CD4-positive, CD25-positive, alpha-beta regulatory T cell (primary cell): ENCODE results near the gene MOGAT2. TPM values are rescaled to one million over a fixed set of nuclear protein-coding genes. Genes with fewer than 3 reads are reported as not detected.

Source experiments
- ATAC-seq, 2 donors: fragments of 150-1000 bp; cut with Tn5 transposase; one replicate each; pipeline ENCODE4 v1.10.0; 2021; ENCODE audit warnings: low read depth in 2 of 2, moderate number of reproducible peaks in 2 of 2, moderate library complexity in 1 of 2
- DNase-seq, 3 donors: peaks; one replicate each; pipeline versions ENCODE4 v3.0.0 to v3.0.0-alpha.2; 2012 to 2022; ENCODE audit warnings: mixed read lengths in 1 of 3
- H3K27ac ChIP-seq: one replicate; pipeline ENCODE4 v1.7.0; 2013; ENCODE audit warnings: mild to moderate bottlenecking, low read length; ENCODE audit not compliant: insufficient read depth, poor library complexity, severe bottlenecking
- H3K27me3 ChIP-seq: one replicate; pipeline ENCODE4 v1.7.0; 2013; ENCODE audit warnings: low read length; ENCODE audit not compliant: control insufficient read depth, insufficient read depth
- H3K36me3 ChIP-seq: one replicate; pipeline ENCODE4 v1.7.0; 2013; ENCODE audit warnings: mild to moderate bottlenecking, low read length, moderate library complexity; ENCODE audit not compliant: control insufficient read depth, insufficient read depth
- H3K4me1 ChIP-seq: 2 replicates; pipeline ENCODE4 v1.7.0; 2013; ENCODE audit warnings: mild to moderate bottlenecking, low read length; ENCODE audit not compliant: insufficient read depth, control insufficient read depth, poor library complexity, severe bottlenecking
- H3K4me3 ChIP-seq: one replicate; pipeline ENCODE4 v1.7.0; 2013; ENCODE audit warnings: low read depth, mild to moderate bottlenecking, low read length, moderate library complexity
- H3K9me3 ChIP-seq, 2 experiments: 1 replicate in 1 of 2; 2 replicates in 1 of 2; pipeline ENCODE4 v1.7.0; 2013; ENCODE audit warnings: low read length in 2 of 2, mild to moderate bottlenecking in 1 of 2, moderate library complexity in 1 of 2; ENCODE audit not compliant: control insufficient read depth in 2 of 2
- H3K27ac Mint-ChIP-seq, 3 donors: one replicate each; pipeline ENCODE4 v1.8.0; 2020 to 2022; ENCODE audit warnings: mild to moderate bottlenecking in 3 of 3, mixed read lengths in 3 of 3, moderate library complexity in 2 of 3
- H3K27me3 Mint-ChIP-seq: one replicate; pipeline ENCODE4 v1.8.0; 2022; ENCODE audit warnings: mild to moderate bottlenecking, mixed read lengths
- H3K36me3 Mint-ChIP-seq: one replicate; pipeline ENCODE4 v1.8.0; 2020; ENCODE audit warnings: mixed read lengths
- H3K4me1 Mint-ChIP-seq, 4 donors: one replicate each; pipeline ENCODE4 v1.8.0; 2020 to 2022; ENCODE audit warnings: mixed read lengths in 4 of 4, mild to moderate bottlenecking in 1 of 4
- H3K4me3 Mint-ChIP-seq, 4 donors: one replicate each; pipeline ENCODE4 v1.8.0; 2020 to 2022; ENCODE audit warnings: mild to moderate bottlenecking in 4 of 4, mixed read lengths in 4 of 4, moderate library complexity in 3 of 4
- H3K9me3 Mint-ChIP-seq, 7 donors: one replicate each; pipeline ENCODE4 v1.8.0; 2020 to 2022; ENCODE audit warnings: mixed read lengths in 7 of 7, mild to moderate bottlenecking in 3 of 7, moderate library complexity in 2 of 7
- polyA plus RNA-seq, 4 donors: library from polyadenylated mRNA; unstranded; fragments of 300-500 nt; fragmentation: Illumina TruSeq; gene quantifications; one replicate each; pipeline ENCODE4 v1.2.3, GENCODE V29; 2021
- total RNA-seq: library from RNA; stranded (reverse); gene quantifications from one replicate; pipeline ENCODE4 v1.2.3, GENCODE V29; 2022

MOGAT2 gene
- total and polyA plus RNA-seq, 5 donors from 2014 or later: not detected

DNA sequence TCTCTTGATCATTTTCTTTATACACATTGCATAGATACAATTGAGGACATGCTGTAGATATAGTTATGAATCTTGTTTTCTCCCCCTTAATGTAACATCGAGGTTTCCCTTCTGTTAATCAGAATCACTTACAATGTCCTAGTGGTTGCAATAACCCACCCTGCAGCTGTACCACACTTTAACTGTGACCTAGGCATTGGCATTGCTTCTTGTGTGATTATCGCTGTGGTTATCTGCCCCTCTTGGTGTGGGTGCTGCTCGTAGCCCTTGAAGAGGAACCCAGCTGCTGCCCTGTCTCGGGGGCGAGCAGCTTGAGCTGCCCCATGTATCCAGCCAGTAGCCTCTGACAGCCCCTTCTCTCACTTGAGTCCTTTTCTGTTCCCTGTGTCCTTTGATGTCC lies 52.5 kb downstream of the MOGAT2 start:
- H3K4me3 Mint-ChIP-seq: peak overlapping the region; percentile 22 to 72 (median 59)
- H3K9me3 Mint-ChIP-seq: no peaks in the 10 kb centered on the region
- Histone ChIP-seq H3K27ac (no peak overlapping the region), H3K36me3 (no peaks in the 10 kb centered on the region), H3K4me3 (no peak overlapping the region), H3K4me1 (peaks cover 22% of the 10 kb centered on the region), H3K9me3 (no peaks in the 10 kb centered on the region), H3K27me3 (no peaks in the 10 kb centered on the region)
- H3K36me3 Mint-ChIP-seq: peaks cover 3% of the 10 kb centered on the region
- H3K27ac Mint-ChIP-seq: no peak overlapping the region
- DNase-seq (no peak), ATAC-seq (no peak)
- peaks cover 0 to 25% (median 12%) of the 10 kb centered on the region in 4 donors for H3K4me1 Mint-ChIP-seq
- peaks cover 20% of the 10 kb centered on the region for H3K27me3 Mint-ChIP-seq

DNA sequence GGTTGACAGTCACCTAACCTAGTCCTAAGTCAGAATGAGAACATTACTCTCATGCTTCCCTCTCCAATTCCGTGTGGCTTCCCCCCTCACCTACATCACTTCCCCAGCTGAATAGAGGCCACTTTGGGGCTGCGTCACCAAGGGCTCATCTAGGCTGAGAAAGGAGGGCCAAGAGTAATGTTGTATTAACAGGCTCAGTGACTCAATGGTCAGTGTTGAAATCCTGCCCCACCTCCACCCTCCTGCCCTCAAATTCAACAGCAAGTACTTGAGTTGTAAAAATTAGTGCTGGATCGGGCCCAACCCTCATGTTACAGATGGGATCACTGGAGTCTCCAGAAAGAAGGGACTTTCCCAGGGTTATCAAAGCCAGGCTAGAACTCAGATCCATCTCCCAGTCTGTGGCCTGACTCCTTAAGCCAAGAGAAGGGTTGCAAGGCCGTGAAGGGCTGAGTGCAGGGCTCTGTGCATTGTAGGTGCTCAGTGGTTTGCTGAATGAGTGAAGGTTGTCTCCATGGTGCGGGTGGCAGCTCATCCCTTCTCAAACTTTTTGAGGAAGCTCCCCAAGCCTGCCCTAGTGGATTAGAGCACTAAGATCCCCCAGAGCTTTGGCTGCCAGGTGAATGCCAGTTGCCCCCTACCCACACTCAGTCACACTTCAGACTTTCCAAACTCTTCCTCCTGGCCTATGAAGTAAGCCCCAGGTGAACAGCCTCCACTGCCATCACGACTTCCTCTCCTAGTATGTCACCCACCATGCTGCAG lies 54.2 kb downstream of the MOGAT2 start:
- no peaks in the 10 kb centered on the region for H3K9me3 ChIP-seq
- H3K27me3 ChIP-seq: no peaks in the 10 kb centered on the region
- Mint-ChIP-seq H3K4me3 (peak overlapping the region in 1 of 4 donors; percentile 28), H3K36me3 (no peaks in the 10 kb centered on the region), H3K27me3 (peaks cover 20% of the 10 kb centered on the region), H3K4me1 (peaks cover 0 to 25% (median 13%) of the 10 kb centered on the region in 4 donors), H3K9me3 (no peaks in the 10 kb centered on the region), H3K27ac (peak overlapping the region in 1 of 3 donors; percentile 46)
- peaks cover 22% of the 10 kb centered on the region for H3K4me1 ChIP-seq
- H3K4me3 ChIP-seq: no peak overlapping the region
- DNase-seq (no peak), ATAC-seq (no peak)
- no peak overlapping the region for H3K27ac ChIP-seq
- no peaks in the 10 kb centered on the region for H3K36me3 ChIP-seq

DNA sequence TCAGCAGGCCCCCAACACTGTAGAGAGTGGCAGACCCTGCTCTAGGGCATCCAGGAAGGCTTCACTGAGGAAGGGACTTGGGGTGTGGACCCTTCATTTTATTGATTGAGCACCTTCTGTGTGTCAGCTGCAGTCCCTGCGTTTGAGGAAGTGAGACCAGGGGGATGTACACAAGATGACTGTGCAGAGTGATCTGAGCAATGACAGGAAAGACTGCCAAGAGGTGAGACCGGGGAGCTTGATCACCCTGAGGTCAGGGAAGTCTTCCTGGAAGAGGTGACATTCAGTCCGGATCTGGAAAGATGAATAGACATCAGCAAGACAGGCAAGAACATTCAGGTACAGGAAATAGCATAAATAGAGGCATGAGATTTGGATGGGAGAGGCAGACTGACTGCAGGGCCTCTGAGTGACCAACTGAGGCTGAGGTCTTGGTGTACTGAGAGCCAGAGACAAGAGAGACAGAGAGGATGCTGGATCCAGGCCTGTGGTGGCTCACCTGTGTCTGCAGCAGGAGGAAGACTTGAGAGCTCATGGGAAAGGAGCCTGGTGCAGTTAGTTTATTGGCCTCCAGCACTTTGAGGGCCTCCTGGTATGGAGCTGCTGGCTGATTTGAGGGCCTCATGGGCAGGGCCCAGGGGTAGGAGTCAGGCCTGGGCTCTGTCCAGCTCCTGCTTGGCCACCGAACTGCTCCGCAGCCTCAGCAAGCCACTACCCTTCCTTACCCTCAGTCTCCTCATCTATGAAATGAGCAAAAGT lies 56.1 kb downstream of the MOGAT2 start:
- DNase-seq: peak in 1 of 3 donors; percentile 69
- Mint-ChIP-seq H3K4me1 (peaks cover 0 to 27% (median 14%) of the 10 kb centered on the region in 4 donors), H3K36me3 (no peaks in the 10 kb centered on the region), H3K27me3 (peaks cover 12% of the 10 kb centered on the region), H3K27ac (peak overlapping the region in 2 of 3 donors; percentile 9 to 22), H3K9me3 (no peaks in the 10 kb centered on the region), H3K4me3 (no peak overlapping the region)
- no peaks in the 10 kb centered on the region for H3K27me3 ChIP-seq
- ATAC-seq: peak in 1 of 2 donors; percentile 38
- no peaks in the 10 kb centered on the region for H3K9me3 ChIP-seq
- no peak overlapping the region for H3K4me3 ChIP-seq
- peaks cover 17% of the 10 kb centered on the region for H3K4me1 ChIP-seq
- H3K27ac ChIP-seq: no peak overlapping the region
- no peaks in the 10 kb centered on the region for H3K36me3 ChIP-seq

DNA sequence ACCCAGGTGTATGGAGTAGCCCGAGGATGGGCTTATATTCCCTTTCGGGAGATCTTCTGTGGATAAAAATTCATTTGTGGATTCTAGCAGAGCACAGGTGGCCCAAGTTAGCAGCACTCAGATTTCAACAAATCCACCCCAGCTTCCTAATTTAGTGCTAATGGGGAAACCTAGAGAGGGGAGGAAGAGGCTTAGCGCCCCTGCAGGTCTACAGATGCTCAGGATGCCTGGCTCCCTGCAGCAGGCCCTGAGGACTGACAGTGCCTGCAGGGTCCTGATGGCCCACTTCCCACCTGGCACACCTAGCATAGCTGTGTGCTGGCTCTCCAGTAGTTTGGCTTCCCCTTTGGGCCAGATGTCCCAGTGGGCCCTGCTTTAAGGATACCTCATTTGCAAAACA lies 57.4 kb downstream of the MOGAT2 start:
- peaks cover 10% of the 10 kb centered on the region for H3K4me1 ChIP-seq
- no peak overlapping the region for H3K27ac ChIP-seq
- no peak overlapping the region for H3K4me3 Mint-ChIP-seq
- H3K9me3 Mint-ChIP-seq: no peaks in the 10 kb centered on the region
- ATAC-seq: no peak
- peaks cover 3% of the 10 kb centered on the region for H3K27me3 Mint-ChIP-seq
- H3K4me3 ChIP-seq: no peak overlapping the region
- no peak for DNase-seq
- H3K27ac Mint-ChIP-seq: no peak overlapping the region
- H3K27me3 ChIP-seq: no peaks in the 10 kb centered on the region
- no peaks in the 10 kb centered on the region for H3K36me3 Mint-ChIP-seq
- H3K4me1 Mint-ChIP-seq: peaks cover 0 to 18% (median 10%) of the 10 kb centered on the region in 4 donors
- no peaks in the 10 kb centered on the region for H3K36me3 ChIP-seq
- no peaks in the 10 kb centered on the region for H3K9me3 ChIP-seq

DNA sequence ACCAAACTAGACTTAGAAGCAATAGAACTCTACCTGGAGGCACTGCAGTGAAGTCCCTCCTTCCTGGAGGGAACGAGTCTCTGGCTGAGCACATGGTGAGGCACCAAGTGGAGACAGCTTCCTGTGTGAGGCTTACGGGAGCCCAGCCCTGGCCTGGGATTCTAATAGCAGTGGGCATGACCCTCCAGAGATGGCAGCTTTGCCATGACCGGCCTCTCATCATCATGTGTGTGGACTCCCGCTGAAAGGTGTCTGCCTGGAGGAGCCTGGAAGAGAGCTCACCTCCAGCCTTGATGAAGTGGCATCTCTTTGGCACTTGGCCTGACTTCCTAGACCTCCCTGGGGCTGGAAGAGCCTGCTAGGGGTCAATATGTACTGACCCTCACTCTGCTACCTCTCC lies 58.9 kb downstream of the MOGAT2 start:
- DNase-seq: no peak
- Mint-ChIP-seq H3K9me3 (no peaks in the 10 kb centered on the region), H3K36me3 (no peaks in the 10 kb centered on the region), H3K4me3 (no peak overlapping the region), H3K4me1 (peaks cover 0 to 15% (median 10%) of the 10 kb centered on the region in 4 donors), H3K27me3 (no peaks in the 10 kb centered on the region), H3K27ac (no peak overlapping the region)
- Histone ChIP-seq H3K4me3 (no peak overlapping the region), H3K36me3 (no peaks in the 10 kb centered on the region), H3K27ac (no peak overlapping the region), H3K27me3 (no peaks in the 10 kb centered on the region), H3K4me1 (peaks cover 10% of the 10 kb centered on the region), H3K9me3 (no peaks in the 10 kb centered on the region)
- no peak for ATAC-seq

DNA sequence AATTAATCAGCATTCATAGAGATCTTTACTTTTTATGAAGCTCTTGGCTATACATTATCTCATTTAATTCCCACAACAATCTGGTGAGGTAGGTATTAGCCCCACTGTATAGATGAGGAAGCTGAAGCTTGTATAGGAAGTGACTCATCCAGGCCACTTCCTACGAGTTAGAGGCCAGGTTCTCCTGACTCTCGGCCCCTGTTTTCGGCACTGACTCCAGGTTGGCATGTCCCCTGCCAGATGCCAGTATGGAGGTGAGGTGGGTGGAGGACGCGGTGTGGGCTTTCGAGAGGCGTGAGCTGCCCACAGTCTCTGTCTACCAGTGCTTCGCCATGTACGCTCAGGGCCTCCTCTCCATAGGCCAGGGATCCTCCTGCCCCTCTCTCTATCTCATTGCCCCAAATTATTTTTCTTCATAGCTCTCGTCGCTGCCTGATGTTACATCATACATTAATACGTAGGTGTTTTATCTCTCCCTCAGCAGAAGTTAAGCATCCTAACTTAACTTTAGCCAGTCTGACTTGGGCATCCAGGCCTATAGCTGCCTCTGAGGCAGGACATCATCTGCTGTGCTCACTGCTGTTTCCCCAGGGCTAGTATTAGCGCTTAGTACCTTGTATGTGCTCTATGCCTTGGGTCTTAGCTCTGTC lies 59.9 kb downstream of the MOGAT2 start:
- peaks cover 10% of the 10 kb centered on the region for H3K4me1 ChIP-seq

DNA sequence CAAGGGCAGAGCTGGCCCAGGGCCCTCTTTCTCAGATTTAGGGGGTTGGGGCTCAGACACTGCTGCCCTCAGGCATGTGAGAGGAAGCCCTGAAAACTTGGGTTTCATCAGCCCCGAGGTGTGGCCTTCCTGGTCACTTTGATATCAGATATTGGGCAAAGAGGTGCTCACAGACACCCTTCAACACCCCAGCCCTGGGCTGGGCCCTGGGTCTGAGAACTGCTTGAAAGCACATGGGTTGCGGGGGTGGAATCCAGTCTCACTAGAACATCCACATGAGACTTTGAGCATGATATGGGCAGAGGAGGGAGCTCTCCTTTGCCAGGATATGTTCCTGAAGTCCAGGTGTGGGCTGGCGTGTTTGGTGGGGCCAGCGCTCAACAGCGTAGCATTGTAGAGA lies 61.3 kb downstream of the MOGAT2 start:
- no peaks in the 10 kb centered on the region for H3K27me3 ChIP-seq
- no peak overlapping the region for H3K27ac ChIP-seq
- Mint-ChIP-seq H3K4me1 (peaks cover 0 to 15% (median 7%) of the 10 kb centered on the region in 4 donors), H3K27ac (no peak overlapping the region), H3K4me3 (no peak overlapping the region), H3K27me3 (no peaks in the 10 kb centered on the region), H3K36me3 (no peaks in the 10 kb centered on the region), H3K9me3 (no peaks in the 10 kb centered on the region)
- no peak for ATAC-seq
- H3K36me3 ChIP-seq: no peaks in the 10 kb centered on the region
- no peak overlapping the region for H3K4me3 ChIP-seq
- no peaks in the 10 kb centered on the region for H3K9me3 ChIP-seq
- H3K4me1 ChIP-seq: peaks cover 7% of the 10 kb centered on the region
- DNase-seq: no peak

More for the DNA sequence above, 59.9 kb downstream of the MOGAT2 start:
- H3K9me3 Mint-ChIP-seq: no peaks in the 10 kb centered on the region
- Histone ChIP-seq H3K4me3 (no peak overlapping the region), H3K27ac (no peak overlapping the region), H3K36me3 (no peaks in the 10 kb centered on the region), H3K9me3 (no peaks in the 10 kb centered on the region), H3K27me3 (no peaks in the 10 kb centered on the region)
- no peaks in the 10 kb centered on the region for H3K36me3 Mint-ChIP-seq
- DNase-seq: peak in 1 of 3 donors; percentile 37
- peak in 1 of 2 donors; percentile 38 for ATAC-seq
- no peak overlapping the region for H3K4me3 Mint-ChIP-seq
- peaks cover 0 to 15% (median 10%) of the 10 kb centered on the region in 4 donors for H3K4me1 Mint-ChIP-seq
- no peaks in the 10 kb centered on the region for H3K27me3 Mint-ChIP-seq
- H3K27ac Mint-ChIP-seq: no peak overlapping the region
